Small intestine (tissue), 7 donors: ENCODE results near the gene CYP3A7. TPM values are rescaled to one million over a fixed set of nuclear protein-coding genes. Genes with fewer than 3 reads are reported as not detected.
A peak's percentile ranks its signal among the peaks of the same experiment; 100 is the strongest.
"Not testable (repeated sequence)": the region's sequence is repeated elsewhere in the genome, so short reads cannot be mapped to it uniquely, and the experiment has no call there.

Experiments used
- DNase-seq, 2 donors: peaks; one replicate each; pipeline versions ENCODE4 v3.0.0 to v3.0.0-alpha.2; 2013
- FAIRE-seq: peaks from 2 replicates; lab custom pipeline; 2012; peaks lifted over from hg19 to GRCh38; lab: Jason Lieb, UNC
- H3K27ac ChIP-seq, 3 donors: one replicate each; pipeline ENCODE4 v1.5.1; 2013; ENCODE audit warnings: low read length in 2 of 3, mild to moderate bottlenecking in 2 of 3, control low read depth in 1 of 3, inconsistent platforms in 1 of 3, low read depth in 1 of 3, moderate library complexity in 1 of 3
- H3K27me3 ChIP-seq, 3 donors: one replicate each; pipeline ENCODE4 v1.6.1; 2013; ENCODE audit warnings: low read length in 3 of 3, inconsistent platforms in 1 of 3; ENCODE audit not compliant: control insufficient read depth in 3 of 3, insufficient read depth in 3 of 3
- H3K36me3 ChIP-seq, 3 donors: one replicate each; pipeline ENCODE4 v1.6.1; 2013; ENCODE audit warnings: low read length in 3 of 3, inconsistent platforms in 1 of 3, low read depth in 1 of 3, mild to moderate bottlenecking in 1 of 3, moderate library complexity in 1 of 3; ENCODE audit not compliant: control insufficient read depth in 3 of 3, insufficient read depth in 2 of 3
- H3K4me1 ChIP-seq, 3 donors: one replicate each; pipeline ENCODE4 v1.6.1; 2013; ENCODE audit warnings: low read length in 2 of 3, inconsistent platforms in 1 of 3, low read depth in 1 of 3, mild to moderate bottlenecking in 1 of 3, moderate library complexity in 1 of 3; ENCODE audit not compliant: control insufficient read depth in 3 of 3, insufficient read depth in 2 of 3
- H3K4me3 ChIP-seq, 3 donors: one replicate each; pipeline ENCODE4 v1.5.1; 2013; ENCODE audit warnings: low read length in 3 of 3, control low read depth in 1 of 3, inconsistent platforms in 1 of 3, low read depth in 1 of 3, mild to moderate bottlenecking in 1 of 3, moderate library complexity in 1 of 3
- H3K9me3 ChIP-seq, 2 donors: one replicate each; pipeline ENCODE4 v1.6.1; 2013; ENCODE audit warnings: low read depth in 1 of 2, low read length in 1 of 2; ENCODE audit not compliant: control insufficient read depth in 2 of 2, insufficient read depth in 1 of 2
- WGBS, 3 donors: extraction: QIAGEN DNeasy Blood & Tissue Kit; methylation state at CpG; one replicate each; pipeline ENCODE4 v1.1.7; 2013; 5-methylcytosine and 5-hydroxymethylcytosine counted together
- polyA plus RNA-seq, 4 donors: library from polyadenylated mRNA; stranded (reverse) in 3 of 4; unstranded in 1 of 4; fragments of 200-250 nt in 3 of 4; fragments of 120-200 nt in 1 of 4; gene quantifications; one replicate each; pipeline versions ENCODE4 v1.2.1 to v1.2.3, GENCODE V29; 2013
- donor health status: healthy with polysubstance abuse.
- donor health status: control.
- donor health status: control.
- donor health status: Bipolar disorder and iron deficiency.
- donor health status: healthy.

CYP3A7 gene
- polyA plus RNA-seq, 4 donors: 0.45 to 2.9 (median 1.3) TPM

GRCh38 chr7:99769494-99769893 lies 34.5 kb upstream of the CYP3A7 start:
- not testable (repeated sequence) for FAIRE-seq, H3K9me3 ChIP-seq, H3K4me3 ChIP-seq, H3K36me3 ChIP-seq, H3K27me3 ChIP-seq, DNase-seq, H3K27ac ChIP-seq
- 92 to 96% (median 93%) methylated on average over 3 of the region's 3 CpGs for WGBS, 3 donors
- peaks cover 0 to 10% (median 0%) of the 10 kb centered on the region in 3 donors for H3K4me1 ChIP-seq

GRCh38 chr7:99768471-99768870 lies 33.5 kb upstream of the CYP3A7 start:
- DNase-seq (no peak), FAIRE-seq (no peak)
- Histone ChIP-seq H3K27me3 (no peaks in the 10 kb centered on the region), H3K4me1 (peaks cover 0 to 10% (median 0%) of the 10 kb centered on the region in 3 donors), H3K9me3 (no peaks in the 10 kb centered on the region), H3K36me3 (peaks cover 0 to 11% (median 0%) of the 10 kb centered on the region in 3 donors), H3K27ac (no peak overlapping the region), H3K4me3 (no peak overlapping the region)
- WGBS, 3 donors: 85 to 98% (median 89%) methylated on average over 2 of the region's 2 CpGs

DNA sequence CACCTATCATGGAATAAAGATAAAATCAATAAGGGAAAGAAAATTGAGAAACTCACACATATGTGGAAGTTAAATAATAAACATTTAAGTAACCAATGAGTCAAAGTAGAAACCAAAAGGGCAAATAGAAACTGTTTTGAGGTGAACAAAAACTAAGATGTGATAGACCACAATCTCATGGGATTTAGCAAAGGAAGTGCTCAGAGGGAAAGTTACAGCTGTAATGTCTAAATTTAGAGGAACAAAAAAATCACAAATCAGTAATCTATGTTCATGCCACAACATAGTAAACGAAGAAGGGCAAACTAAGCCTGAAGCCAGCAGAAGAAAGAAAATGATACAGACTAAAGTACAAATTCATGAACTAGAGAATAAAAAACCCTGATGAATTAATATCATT lies 32.7 kb upstream of the CYP3A7 start:
- 43 to 94% (median 60%) methylated on average over 1 of the region's 1 CpG for WGBS, 3 donors
- Histone ChIP-seq H3K4me3 (no peak overlapping the region), H3K27ac (no peak overlapping the region), H3K36me3 (peaks cover 0 to 16% (median 0%) of the 10 kb centered on the region in 3 donors), H3K9me3 (no peaks in the 10 kb centered on the region), H3K27me3 (no peaks in the 10 kb centered on the region), H3K4me1 (peaks cover 0 to 7% (median 0%) of the 10 kb centered on the region in 3 donors)
- DNase-seq: no peak
- no peak for FAIRE-seq

DNA sequence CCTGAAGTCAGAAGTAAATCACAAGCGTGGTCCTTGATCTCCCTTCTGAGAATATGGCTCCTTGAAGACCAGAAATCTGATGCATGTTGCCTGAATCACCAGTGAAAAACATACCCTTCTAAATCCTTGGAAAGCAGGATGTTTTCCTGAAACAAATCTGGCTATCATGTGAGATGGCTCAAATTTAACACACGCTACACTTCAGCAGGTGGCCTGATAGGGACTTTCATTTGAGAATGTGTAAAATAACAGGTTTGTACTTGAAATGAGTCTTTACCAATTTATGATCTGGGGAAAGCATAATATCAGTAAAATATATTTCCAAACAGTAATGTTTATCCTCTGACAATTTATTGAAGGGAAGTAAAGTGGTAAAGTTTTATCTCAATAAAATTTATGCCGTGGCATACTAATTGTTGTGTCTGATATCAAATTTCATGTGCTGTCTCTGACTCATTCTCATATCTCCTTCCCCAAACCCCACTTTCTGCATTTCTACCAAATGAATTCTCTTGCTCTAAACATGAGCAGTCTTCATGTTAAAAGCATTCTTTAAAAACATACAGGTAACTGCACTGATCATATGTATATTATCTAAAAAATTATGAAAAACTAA lies 31.6 kb upstream of the CYP3A7 start:
- Histone ChIP-seq H3K9me3 (no peaks in the 10 kb centered on the region), H3K36me3 (peaks cover 0 to 17% (median 0%) of the 10 kb centered on the region in 3 donors), H3K4me3 (no peak overlapping the region), H3K27ac (no peak overlapping the region), H3K4me1 (no peaks in the 10 kb centered on the region), H3K27me3 (no peaks in the 10 kb centered on the region)
- 68 to 81% (median 79%) methylated on average over 3 of the region's 3 CpGs for WGBS, 3 donors
- no peak for DNase-seq
- no peak for FAIRE-seq

GRCh38 chr7:99764478-99764877 lies 29.5 kb upstream of the CYP3A7 start:
- Histone ChIP-seq H3K27ac (no peak overlapping the region), H3K27me3 (no peaks in the 10 kb centered on the region), H3K36me3 (peaks cover 0 to 14% (median 0%) of the 10 kb centered on the region in 3 donors), H3K4me1 (peaks cover 0 to 8% (median 0%) of the 10 kb centered on the region in 3 donors), H3K9me3 (no peaks in the 10 kb centered on the region), H3K4me3 (no peak overlapping the region)
- FAIRE-seq (no peak), DNase-seq (no peak)
- 88 to 91% (median 89%) methylated on average over 3 of the region's 3 CpGs for WGBS, 3 donors

DNA sequence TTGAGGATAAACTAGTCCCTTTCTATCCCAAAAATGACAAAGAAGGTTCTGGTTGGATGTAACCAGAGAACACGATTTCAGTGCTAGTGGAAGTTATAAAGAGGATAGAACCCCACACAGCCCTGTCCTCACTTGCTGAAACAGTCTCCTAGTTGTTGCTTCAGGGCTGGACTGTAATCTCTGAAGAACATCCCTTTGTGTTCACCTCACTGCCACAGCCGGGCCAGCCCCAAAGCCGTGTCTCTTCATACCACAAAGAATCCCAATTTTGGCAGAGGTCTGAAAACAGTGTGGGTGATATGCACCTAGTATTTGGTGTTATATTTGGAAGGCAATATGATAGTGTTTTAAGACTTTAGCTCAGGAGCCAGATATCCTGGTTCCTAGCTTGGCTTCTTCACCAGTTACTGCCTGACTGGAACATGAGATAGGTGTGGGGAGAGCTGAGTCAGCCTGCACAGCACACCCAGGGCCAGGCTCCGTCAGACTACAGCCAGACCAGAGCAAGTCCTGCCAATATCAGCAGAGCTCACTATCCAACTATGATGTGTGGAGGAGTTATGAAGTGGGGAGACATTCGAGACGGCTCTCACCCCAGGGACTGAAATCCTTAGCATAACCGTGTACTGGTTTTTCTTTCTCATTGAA lies 27.8 kb upstream of the CYP3A7 start:
- WGBS, 3 donors: 82 to 89% (median 86%) methylated on average over 7 of the region's 7 CpGs
- peaks cover 0 to 8% (median 0%) of the 10 kb centered on the region in 3 donors for H3K4me1 ChIP-seq
- no peak overlapping the region for H3K27ac ChIP-seq
- H3K9me3 ChIP-seq: no peaks in the 10 kb centered on the region
- H3K4me3 ChIP-seq: no peak overlapping the region
- no peak for FAIRE-seq
- DNase-seq: no peak
- no peaks in the 10 kb centered on the region for H3K27me3 ChIP-seq
- peaks cover 0 to 14% (median 0%) of the 10 kb centered on the region in 3 donors for H3K36me3 ChIP-seq

DNA sequence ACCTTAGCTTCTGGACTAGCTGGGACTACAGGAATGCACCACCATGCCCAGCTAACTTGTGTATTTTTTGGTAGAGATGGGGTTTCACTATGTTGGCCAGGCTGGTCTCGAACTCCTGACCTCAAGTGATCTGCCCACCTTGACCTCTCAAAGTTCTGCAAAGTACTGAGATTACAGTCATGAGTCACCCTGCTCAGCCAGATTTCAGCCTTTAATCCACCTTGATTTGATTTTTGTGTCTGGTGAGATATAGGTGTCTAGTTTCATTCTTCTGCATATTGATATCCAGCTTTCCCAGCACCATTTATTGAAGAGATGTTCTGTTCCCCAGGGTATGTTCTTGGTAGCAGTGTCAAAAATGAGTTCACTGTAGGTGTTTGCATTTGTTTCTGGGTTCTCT lies 20.1 kb upstream of the CYP3A7 start:
- Histone ChIP-seq H3K9me3 (peaks cover 0 to 3% of the 10 kb centered on the region in 2 donors), H3K27ac (no peak overlapping the region), H3K4me3 (no peak overlapping the region), H3K27me3 (peaks cover 0 to 2% (median 0%) of the 10 kb centered on the region in 3 donors), H3K36me3 (no peaks in the 10 kb centered on the region), H3K4me1 (peaks cover 0 to 21% (median 0%) of the 10 kb centered on the region in 3 donors)
- WGBS, 3 donors: 77 to 91% (median 79%) methylated on average over 1 of the region's 1 CpG
- no peak for FAIRE-seq
- no peak for DNase-seq

GRCh38 chr7:99752356-99752755 lies 17.4 kb upstream of the CYP3A7 start:
- peak overlapping the region; percentile 77 to 86 (median 80) for H3K27ac ChIP-seq
- peaks cover 0 to 18% (median 0%) of the 10 kb centered on the region in 3 donors for H3K4me1 ChIP-seq
- peak; percentile 73 to 91 for DNase-seq
- H3K27me3 ChIP-seq: peaks cover 0 to 2% (median 0%) of the 10 kb centered on the region in 3 donors
- whole genome bisulfite sequencing, 3 donors: 11 to 25% (median 20%) methylated on average over 3 of the region's 3 CpGs
- FAIRE-seq: no peak
- H3K4me3 ChIP-seq: peak overlapping the region in 1 of 3 donors; percentile 12
- H3K9me3 ChIP-seq: peaks cover 0 to 3% of the 10 kb centered on the region in 2 donors
- H3K36me3 ChIP-seq: no peaks in the 10 kb centered on the region
